Pancreas (tissue), 10 donors: ENCODE data around the gene TRIM28. TPM values are rescaled to one million over a fixed set of nuclear protein-coding genes. Genes with fewer than 3 reads are reported as not detected.

Source experiments
- ATAC-seq, 4 donors: fragments of 200-7000 bp; cut with Tn5 transposase; one replicate each; pipeline versions ENCODE4 v1.8.0 to v1.9.1; 2020; ENCODE audit warnings: mild to moderate bottlenecking in 4 of 4, moderate library complexity in 4 of 4
- DNase-seq, 6 donors: peaks; one replicate each; pipeline ENCODE4 v3.0.0-alpha.2; 2020
- FAIRE-seq: peaks from 2 replicates; lab custom pipeline; 2012; peaks lifted over from hg19 to GRCh38; lab: Jason Lieb, UNC
- H3K27ac ChIP-seq, 4 donors: fragments of 200-600 bp; sonication (generic); 1 replicate in 3 of 4; 2 replicates in 1 of 4; pipeline versions ENCODE4 v1.5.0 to v1.8.0; 2020
- H3K27me3 ChIP-seq, 4 donors: fragments of 200-600 bp; one replicate each; pipeline ENCODE4 v1.8.0; 2021
- H3K36me3 ChIP-seq, 3 donors: fragments of 200-600 bp; sonication (generic) in 1 of 3; one replicate each; pipeline versions ENCODE4 v1.5.0 to v1.8.0; 2020 to 2021
- H3K4me1 ChIP-seq, 3 donors: fragments of 200-600 bp; one replicate each; pipeline ENCODE4 v1.8.0; 2021
- H3K4me3 ChIP-seq, 4 donors: fragments of 200-600 bp; sonication (generic) in 2 of 4; one replicate each; pipeline versions ENCODE4 v1.5.0 to v1.8.0; 2020 to 2021
- H3K9me3 ChIP-seq, 4 donors: fragments of 200-600 bp; one replicate each; pipeline ENCODE4 v1.8.0; 2021
- WGBS, 2 donors: extraction: QIAGEN DNeasy Blood & Tissue Kit; methylation state at CpG; one replicate each; pipeline ENCODE4 v1.1.7; 2013; 5-methylcytosine and 5-hydroxymethylcytosine counted together
- intact Hi-C, 3 donors: fragments of 100-400 bp; cut with DNase I; formaldehyde crosslinking; loops; one replicate each; pipeline versions ENCODE4 v1.11.1 to v1.14.2; 2022
- polyA plus RNA-seq, 2 donors: library from polyadenylated mRNA; stranded (reverse); fragments of 200-250 nt; gene quantifications; one replicate each; pipeline ENCODE4 v1.2.3, GENCODE V29; 2013
- total RNA-seq, 6 donors: library from RNA; stranded (reverse); fragmentation: NEBNext Ultra II Directional in 4 of 6; extraction: Animal tissue kit (Norgen Biotek cat#: 25700) in 4 of 6; gene quantifications; one replicate each; pipeline versions ENCODE4 v1.2.1 to v1.2.4, GENCODE V29; 2021 to 2023
- TF ChIP-seq, protein P1 (sequence below), 4 donors: fragments of 200-600 bp; sonication (generic) in 3 of 4; IDR thresholded peaks; one replicate each; pipeline versions ENCODE4 v1.5.0 to v1.8.0; 2021; ENCODE audit warnings: antibody characterized with exemption in 4 of 4
- donor health status: healthy with polysubstance abuse.
- donor health status: DM: no; HTN: no; CAD: no; lungs with moderate emphysema.
- donor health status: DM: no; HTN: no; CAD: no.
- donor health status: control.
- donor health status: control.
- donor health status: Bipolar disorder and iron deficiency.
- donor health status: DM: yes; HTN: yes; CAD: no.
- donor health status: DM: no; HTN: no; CAD: no.
- donor health status: DM: no; HTN: no; CAD: no.
- donor health status: DM: yes; HTN: yes; CAD: no.

The TRIM28 gene
- total and polyA plus RNA-seq, 8 donors = 128 to 212 (median 190) TPM

DNA sequence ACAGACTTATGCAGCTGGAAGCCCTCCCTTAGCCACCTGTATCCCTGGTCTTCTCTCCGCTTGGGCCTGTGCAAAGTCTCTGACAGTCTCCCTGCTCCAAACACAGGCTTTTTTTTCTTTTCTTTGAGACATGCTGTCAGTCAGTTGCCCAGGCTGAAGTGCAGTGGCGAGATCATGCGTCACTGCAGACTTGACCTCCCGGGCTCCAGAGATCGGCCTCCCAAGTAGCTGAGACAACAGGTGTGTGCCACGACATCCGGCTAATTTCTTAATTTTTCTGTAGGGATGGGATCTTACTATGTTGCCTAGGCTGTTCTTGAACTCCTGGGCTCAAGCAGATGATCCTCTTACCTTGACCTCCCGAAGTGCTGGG lies 27.7 kb downstream of the TRIM28 start:
- intact Hi-C loops = no loop called here
- H3K9me3 ChIP-seq = no peaks in the 10 kb centered on the region
- no peak overlapping the region for H3K4me3 ChIP-seq
- 92 to 96% methylated on average over 8 of the region's 8 CpGs for WGBS, 2 donors
- TF ChIP-seq, protein P1, sequence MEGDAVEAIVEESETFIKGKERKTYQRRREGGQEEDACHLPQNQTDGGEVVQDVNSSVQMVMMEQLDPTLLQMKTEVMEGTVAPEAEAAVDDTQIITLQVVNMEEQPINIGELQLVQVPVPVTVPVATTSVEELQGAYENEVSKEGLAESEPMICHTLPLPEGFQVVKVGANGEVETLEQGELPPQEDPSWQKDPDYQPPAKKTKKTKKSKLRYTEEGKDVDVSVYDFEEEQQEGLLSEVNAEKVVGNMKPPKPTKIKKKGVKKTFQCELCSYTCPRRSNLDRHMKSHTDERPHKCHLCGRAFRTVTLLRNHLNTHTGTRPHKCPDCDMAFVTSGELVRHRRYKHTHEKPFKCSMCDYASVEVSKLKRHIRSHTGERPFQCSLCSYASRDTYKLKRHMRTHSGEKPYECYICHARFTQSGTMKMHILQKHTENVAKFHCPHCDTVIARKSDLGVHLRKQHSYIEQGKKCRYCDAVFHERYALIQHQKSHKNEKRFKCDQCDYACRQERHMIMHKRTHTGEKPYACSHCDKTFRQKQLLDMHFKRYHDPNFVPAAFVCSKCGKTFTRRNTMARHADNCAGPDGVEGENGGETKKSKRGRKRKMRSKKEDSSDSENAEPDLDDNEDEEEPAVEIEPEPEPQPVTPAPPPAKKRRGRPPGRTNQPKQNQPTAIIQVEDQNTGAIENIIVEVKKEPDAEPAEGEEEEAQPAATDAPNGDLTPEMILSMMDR (IDR thresholded peaks at IDR 0.05) = no peak
- peaks cover 0 to 14% (median 4%) of the 10 kb centered on the region in 3 donors for H3K4me1 ChIP-seq
- no peak overlapping the region for H3K27ac ChIP-seq
- ATAC-seq (no peak), DNase-seq (peak in 4 of 6 donors; percentile 9 to 25 (median 25)), FAIRE-seq (no peak)
- H3K27me3 ChIP-seq = no peaks in the 10 kb centered on the region
- H3K36me3 ChIP-seq = no peaks in the 10 kb centered on the region

DNA sequence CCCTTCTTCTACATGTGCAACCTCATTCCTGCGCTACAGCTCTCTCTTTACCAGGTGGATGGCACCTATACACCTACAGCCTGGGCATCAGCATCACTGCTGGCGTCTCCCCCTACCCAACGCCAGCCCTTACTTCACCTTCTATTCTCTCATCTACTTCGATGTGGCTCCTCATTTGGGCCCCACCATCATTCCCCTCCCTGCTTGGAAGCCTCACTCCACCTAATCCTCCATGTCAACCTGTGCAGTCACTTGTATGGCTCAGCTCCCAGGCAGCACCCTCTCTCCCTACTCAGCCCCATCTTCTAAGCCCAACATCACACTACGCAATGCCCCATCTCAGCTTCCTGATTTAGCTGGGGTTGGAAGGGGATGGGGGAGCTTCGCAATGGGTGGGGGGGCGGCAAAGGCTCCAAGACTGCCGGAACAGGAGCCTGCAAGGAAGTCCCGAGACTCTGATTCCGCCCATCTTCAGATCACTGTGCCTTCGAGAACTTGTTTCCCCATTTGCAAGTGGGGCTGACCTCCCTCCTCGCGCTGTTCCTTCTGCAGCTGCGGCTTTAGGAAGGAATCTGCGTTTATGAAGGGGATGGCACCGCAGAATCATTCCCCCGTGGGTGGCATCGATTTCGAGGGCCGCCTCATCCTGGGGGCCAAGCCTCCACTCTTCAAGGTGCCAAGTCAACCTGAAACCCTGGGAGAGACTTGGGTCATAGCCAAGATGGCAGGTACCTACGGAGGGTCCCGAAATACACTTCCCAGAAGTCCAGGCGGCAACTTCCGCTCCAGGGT lies 28.4 kb downstream of the TRIM28 start:
- DNase-seq (peak in 2 of 6 donors; percentile 20 to 48), ATAC-seq (no peak), FAIRE-seq (no peak)
- H3K4me3 ChIP-seq = peak overlapping the region; percentile 48 to 62 (median 57)
- H3K4me1 ChIP-seq = peaks cover 0 to 20% (median 4%) of the 10 kb centered on the region in 3 donors
- no peaks in the 10 kb centered on the region for H3K27me3 ChIP-seq
- TF ChIP-seq, protein P1 (IDR thresholded peaks at IDR 0.05) = no peak
- intact Hi-C loops = no loop called here
- H3K27ac ChIP-seq = peak overlapping the region; percentile 94 to 98 (median 96)
- 42 to 46% methylated on average over 24 of the region's 24 CpGs for WGBS, 2 donors
- H3K9me3 ChIP-seq = no peaks in the 10 kb centered on the region
- H3K36me3 ChIP-seq = no peaks in the 10 kb centered on the region

DNA sequence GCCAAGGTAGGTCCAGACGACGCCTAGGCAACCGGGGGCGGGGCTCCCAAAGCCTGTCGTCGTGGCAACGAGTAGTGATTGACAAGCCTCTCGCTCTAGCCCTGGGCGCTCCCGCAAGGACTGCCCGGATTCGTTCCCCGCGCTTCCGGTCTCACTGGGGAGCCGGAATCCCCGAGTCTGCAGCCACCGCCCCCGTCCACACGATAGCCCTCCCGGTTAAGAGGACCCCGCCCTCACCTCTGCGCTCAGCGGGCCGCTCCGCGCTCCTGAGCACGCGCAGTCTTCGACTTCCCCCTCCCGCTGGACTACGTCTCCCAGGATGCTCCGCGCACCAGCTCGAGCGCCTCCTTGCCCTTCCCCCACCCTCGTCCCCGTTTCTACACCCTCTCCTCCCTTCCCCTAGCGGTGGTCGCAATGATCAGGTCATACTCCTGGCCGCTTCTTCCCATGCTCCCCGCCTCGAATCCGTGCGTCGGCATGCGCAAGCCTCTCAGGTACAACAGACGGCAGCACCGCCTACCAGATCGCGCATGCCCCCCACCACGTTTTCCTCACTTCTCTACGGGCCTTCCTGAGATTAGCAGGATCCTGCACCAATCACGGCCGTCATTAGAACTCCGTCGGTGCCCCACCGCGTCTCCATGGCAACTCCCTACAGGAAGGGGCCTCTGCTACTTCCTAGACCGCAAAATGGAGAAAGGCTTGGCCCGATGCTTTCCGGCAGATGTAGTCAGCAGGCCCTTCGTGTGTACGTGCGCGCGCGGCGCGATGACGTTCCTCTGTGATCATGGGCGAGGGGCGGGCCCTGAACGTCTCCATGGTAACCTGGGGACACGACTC lies 29.2 kb downstream of the TRIM28 start, which contains the start of gene MZF1:
Gene MZF1 (minus strand): TSS at position 518 of the 840 bp plus-strand sequence. CDS start 1,946 bp downstream, outside the sequence.
- no peaks in the 10 kb centered on the region for H3K27me3 ChIP-seq
- peak within 1 kb of the TSS; percentile 94 to 98 (median 96) for H3K27ac ChIP-seq
- peak within 1 kb of the TSS; percentile 48 to 62 (median 57) for H3K4me3 ChIP-seq
- ATAC-seq = peak; percentile 72 to 81 (median 77)
- H3K9me3 ChIP-seq = no peaks in the 10 kb centered on the region
- peak; percentile 96 to 100 (median 100) for DNase-seq
- H3K36me3 ChIP-seq = no peaks in the 10 kb centered on the region
- FAIRE-seq = peak; percentile 95
- peaks cover 0 to 20% (median 4%) of the 10 kb centered on the region in 3 donors for H3K4me1 ChIP-seq
- intact Hi-C loops = no loop called here
- TF ChIP-seq, protein P1 (IDR thresholded peaks at IDR 0.05) = no peak
- WGBS, 2 donors = 0% methylated on average over 75 of the region's 75 CpGs

DNA sequence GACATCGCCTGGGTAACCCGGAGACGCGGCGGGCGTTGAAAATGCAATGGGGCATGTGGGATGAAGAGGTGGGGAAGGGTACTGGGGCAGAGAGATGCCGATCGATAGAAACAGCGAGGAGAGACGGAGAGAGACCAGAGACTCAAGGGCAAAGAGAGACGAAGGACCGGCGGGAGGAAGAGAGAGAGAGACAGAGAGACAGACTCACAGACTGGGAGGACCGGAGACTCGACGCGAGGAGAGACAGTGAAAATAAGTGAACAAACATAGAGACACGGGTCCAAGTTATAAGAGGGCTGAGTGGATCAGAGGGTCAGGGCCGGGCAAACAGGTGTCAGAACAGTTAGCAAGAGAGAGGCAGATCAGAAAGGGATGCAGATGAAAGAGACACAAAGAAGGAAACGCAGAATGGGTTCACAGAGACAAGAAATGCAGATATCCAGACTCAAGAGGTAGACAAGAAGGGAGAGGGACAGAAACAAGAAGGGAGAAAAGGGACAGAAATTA lies 29.8 kb downstream of the TRIM28 start:
- 0 to 2% methylated on average over 20 of the region's 20 CpGs for WGBS, 2 donors
- FAIRE-seq = no peak
- Histone ChIP-seq H3K27me3 (no peaks in the 10 kb centered on the region), H3K4me1 (peaks cover 0 to 20% (median 4%) of the 10 kb centered on the region in 3 donors), H3K36me3 (no peaks in the 10 kb centered on the region), H3K4me3 (peak overlapping the region; percentile 48 to 62 (median 57)), H3K9me3 (no peaks in the 10 kb centered on the region), H3K27ac (peak overlapping the region; percentile 94 to 98 (median 96))
- no peak for ATAC-seq
- intact Hi-C loops = no loop called here
- TF ChIP-seq, protein P1 (IDR thresholded peaks at IDR 0.05) = no peak
- no peak for DNase-seq
